DND-41 (cell line): Measurements from ENCODE around the gene FAM83D.

Experiments
- ATAC-seq: fragments of 200-7000 bp; cut with Tn5 transposase; 3 replicates; pipeline ENCODE4 v1.9.1; 2021; ENCODE audit warnings: low read depth; ENCODE audit not compliant: insufficient read depth
- DNase-seq: peaks from one replicate; pipeline ENCODE4 v3.0.0-alpha.2; 2020
- H2AFZ ChIP-seq: 2 replicates; pipeline ENCODE4 v1.6.0; 2012; ENCODE audit warnings: low read depth, low read length
- H3K27ac ChIP-seq: 2 replicates; pipeline ENCODE4 v1.5.1; 2012; ENCODE audit warnings: low read length, inconsistent platforms
- H3K27me3 ChIP-seq: fragments of 200-600 bp; sonication (generic); 2 replicates; pipeline ENCODE4 v1.6.0; 2012; ENCODE audit warnings: low read length, mild to moderate bottlenecking, inconsistent platforms; ENCODE audit not compliant: insufficient read depth, poor library complexity
- H3K36me3 ChIP-seq: 2 replicates; pipeline ENCODE4 v1.5.1; 2012; ENCODE audit warnings: low read length, inconsistent platforms; ENCODE audit not compliant: insufficient read depth
- H3K4me1 ChIP-seq: 2 replicates; pipeline ENCODE4 v1.5.1; 2012; ENCODE audit warnings: mild to moderate bottlenecking, low read length; ENCODE audit not compliant: insufficient read depth
- H3K4me2 ChIP-seq: 2 replicates; pipeline ENCODE4 v1.6.0; 2012; ENCODE audit warnings: mild to moderate bottlenecking, moderate library complexity, low read length, inconsistent platforms; ENCODE audit not compliant: insufficient read depth
- H3K4me3 ChIP-seq, 2 experiments: fragments of 200-600 bp in 1 of 2; shearing (Covaris generic) in 1 of 2; 2 replicates each; pipeline ENCODE4 v1.5.1; 2012 to 2016; ENCODE audit warnings: inconsistent platforms in 2 of 2, low read length in 2 of 2, mild to moderate bottlenecking in 2 of 2, low read depth in 1 of 2, moderate library complexity in 1 of 2
- H3K79me2 ChIP-seq: 2 replicates; pipeline ENCODE4 v1.6.0; 2012; ENCODE audit warnings: low read length, inconsistent platforms; ENCODE audit not compliant: insufficient read depth
- H3K9ac ChIP-seq: 2 replicates; pipeline ENCODE4 v1.6.0; 2012; ENCODE audit warnings: low read depth, mild to moderate bottlenecking, inconsistent platforms, low read length, moderate library complexity
- H3K9me3 ChIP-seq: 2 replicates; pipeline ENCODE4 v1.5.1; 2012; ENCODE audit warnings: low read length, moderate library complexity, mild to moderate bottlenecking, inconsistent platforms; ENCODE audit not compliant: insufficient read depth, severe bottlenecking
- H4K20me1 ChIP-seq: 2 replicates; pipeline ENCODE4 v1.6.0; 2012; ENCODE audit warnings: low read length; ENCODE audit not compliant: insufficient read depth
- EZH2 ChIP-seq: IDR thresholded peaks from 3 replicates; pipeline ENCODE4 v1.6.1; 2012; ENCODE audit warnings: borderline replicate concordance, low read depth, mild to moderate bottlenecking, moderate library complexity, low read length, inconsistent platforms; ENCODE audit not compliant: severe bottlenecking
- TF ChIP-seq, protein P1 (sequence below): IDR thresholded peaks from 2 replicates; pipeline ENCODE4 v1.5.1; 2012; ENCODE audit warnings: borderline replicate concordance, low read length, moderate library complexity, mild to moderate bottlenecking; ENCODE audit not compliant: poor library complexity, severe bottlenecking; ENCODE audit errors: extremely low read depth

FAM83D gene

DNA sequence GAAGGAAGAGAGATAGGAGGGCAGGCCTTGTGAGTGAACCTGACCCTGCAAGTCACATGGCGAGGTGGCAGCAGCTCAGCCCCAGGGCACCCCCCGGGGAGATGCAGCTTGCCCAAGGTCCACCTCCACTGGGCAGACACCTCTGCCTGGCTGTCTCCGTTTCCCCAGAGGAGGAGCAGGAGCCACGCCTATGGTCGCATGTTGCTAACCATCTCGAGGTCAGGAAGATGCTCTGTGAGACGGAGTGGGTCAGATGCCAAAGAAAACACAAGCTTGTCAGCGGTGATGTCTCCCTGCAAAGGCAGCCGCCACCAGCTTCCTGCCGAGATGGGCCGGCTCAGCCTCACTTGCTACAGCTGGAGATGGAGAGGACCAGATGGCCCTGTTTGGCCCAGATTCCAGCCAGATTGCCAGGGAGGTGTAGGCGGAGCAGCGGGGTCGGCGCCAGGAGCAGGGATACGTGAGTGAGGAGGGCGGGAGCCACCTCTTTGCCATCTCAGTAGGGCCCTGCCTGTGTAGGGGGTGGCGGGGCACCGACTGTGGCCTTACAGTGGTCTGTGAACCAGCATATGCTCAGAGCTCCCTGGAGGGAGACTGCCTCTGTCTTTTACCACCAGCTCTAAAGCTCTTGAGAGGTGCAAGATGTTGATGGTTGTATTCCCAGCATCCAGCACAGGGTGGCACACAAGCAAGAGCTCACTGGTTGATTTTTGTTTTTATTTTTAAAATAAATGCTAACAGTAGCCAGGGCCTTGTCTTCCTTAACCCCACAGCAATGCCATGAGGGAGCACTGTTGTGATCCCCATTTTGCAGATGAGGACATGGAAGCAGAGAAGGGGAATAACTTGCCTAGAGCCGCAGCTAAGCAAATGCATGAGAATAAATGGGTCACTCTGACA lies 42.9 kb upstream of the FAM83D start:
- TF ChIP-seq, protein P1, sequence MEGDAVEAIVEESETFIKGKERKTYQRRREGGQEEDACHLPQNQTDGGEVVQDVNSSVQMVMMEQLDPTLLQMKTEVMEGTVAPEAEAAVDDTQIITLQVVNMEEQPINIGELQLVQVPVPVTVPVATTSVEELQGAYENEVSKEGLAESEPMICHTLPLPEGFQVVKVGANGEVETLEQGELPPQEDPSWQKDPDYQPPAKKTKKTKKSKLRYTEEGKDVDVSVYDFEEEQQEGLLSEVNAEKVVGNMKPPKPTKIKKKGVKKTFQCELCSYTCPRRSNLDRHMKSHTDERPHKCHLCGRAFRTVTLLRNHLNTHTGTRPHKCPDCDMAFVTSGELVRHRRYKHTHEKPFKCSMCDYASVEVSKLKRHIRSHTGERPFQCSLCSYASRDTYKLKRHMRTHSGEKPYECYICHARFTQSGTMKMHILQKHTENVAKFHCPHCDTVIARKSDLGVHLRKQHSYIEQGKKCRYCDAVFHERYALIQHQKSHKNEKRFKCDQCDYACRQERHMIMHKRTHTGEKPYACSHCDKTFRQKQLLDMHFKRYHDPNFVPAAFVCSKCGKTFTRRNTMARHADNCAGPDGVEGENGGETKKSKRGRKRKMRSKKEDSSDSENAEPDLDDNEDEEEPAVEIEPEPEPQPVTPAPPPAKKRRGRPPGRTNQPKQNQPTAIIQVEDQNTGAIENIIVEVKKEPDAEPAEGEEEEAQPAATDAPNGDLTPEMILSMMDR = no peak
- TF ChIP-seq EZH2 = no peak
- ATAC-seq (no peak), DNase-seq (no peak)
- H4K20me1 ChIP-seq = no peaks in the 10 kb centered on the region; the same call in 1 of the 2 replicates
- H3K4me3 ChIP-seq = no peak overlapping the region
- no peaks in the 10 kb centered on the region for H3K4me1 ChIP-seq
- no peaks in the 10 kb centered on the region for H3K36me3 ChIP-seq
- H3K9me3 ChIP-seq = no peaks in the 10 kb centered on the region
- no peaks in the 10 kb centered on the region for H3K79me2 ChIP-seq
- H3K4me2 ChIP-seq = no peak overlapping the region
- H3K27me3 ChIP-seq = no peaks in the 10 kb centered on the region
- H3K27ac ChIP-seq = no peak overlapping the region
- no peak overlapping the region for H2AFZ ChIP-seq
- H3K9ac ChIP-seq = no peak overlapping the region

DNA sequence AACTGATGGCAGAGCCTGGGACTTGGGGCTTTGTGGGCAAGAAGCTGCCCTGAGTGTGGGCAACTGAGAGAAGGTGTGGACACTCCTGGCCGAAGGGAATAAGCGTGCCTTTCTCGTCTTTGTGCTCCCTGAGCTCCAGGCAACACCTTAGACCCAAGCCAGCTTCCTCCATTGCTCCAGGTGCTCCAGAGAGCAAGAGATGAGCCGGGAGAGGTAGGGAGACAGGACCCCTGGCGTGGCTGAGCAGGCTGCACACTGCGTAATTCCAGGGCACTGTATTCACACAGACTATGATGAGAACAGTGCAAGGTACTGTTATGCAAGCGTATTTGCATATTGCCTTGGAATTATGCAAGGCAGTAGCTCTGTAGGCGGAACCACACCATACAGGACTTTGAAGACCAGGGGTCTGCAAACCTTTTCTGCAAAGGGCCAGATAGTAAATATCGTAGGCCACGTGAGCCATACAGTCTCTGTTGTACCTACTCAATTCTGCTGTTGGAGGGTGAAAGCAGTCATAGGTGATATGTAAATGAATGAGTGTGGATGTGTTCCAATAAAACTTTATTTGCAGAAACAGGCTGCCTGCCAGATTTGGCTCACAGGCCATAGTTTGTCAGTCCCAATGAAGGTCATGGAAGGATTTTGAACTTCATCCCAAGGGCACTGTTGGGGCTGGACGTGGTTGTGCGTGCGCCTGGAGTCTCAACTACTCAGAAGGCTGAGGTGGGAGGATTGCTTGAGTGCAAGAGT lies 42.1 kb upstream of the FAM83D start:
- Histone ChIP-seq H3K27me3 (no peaks in the 10 kb centered on the region), H2AFZ (no peak overlapping the region), H4K20me1 (no peaks in the 10 kb centered on the region; the same call in 1 of the 2 replicates), H3K4me2 (no peak overlapping the region), H3K36me3 (no peaks in the 10 kb centered on the region), H3K9me3 (no peaks in the 10 kb centered on the region), H3K9ac (no peak overlapping the region), H3K4me1 (no peaks in the 10 kb centered on the region), H3K79me2 (no peaks in the 10 kb centered on the region), H3K4me3 (no peak overlapping the region), H3K27ac (no peak overlapping the region)
- TF ChIP-seq, protein P1 = no peak
- no peak for TF ChIP-seq EZH2
- ATAC-seq = no peak
- no peak for DNase-seq

DNA sequence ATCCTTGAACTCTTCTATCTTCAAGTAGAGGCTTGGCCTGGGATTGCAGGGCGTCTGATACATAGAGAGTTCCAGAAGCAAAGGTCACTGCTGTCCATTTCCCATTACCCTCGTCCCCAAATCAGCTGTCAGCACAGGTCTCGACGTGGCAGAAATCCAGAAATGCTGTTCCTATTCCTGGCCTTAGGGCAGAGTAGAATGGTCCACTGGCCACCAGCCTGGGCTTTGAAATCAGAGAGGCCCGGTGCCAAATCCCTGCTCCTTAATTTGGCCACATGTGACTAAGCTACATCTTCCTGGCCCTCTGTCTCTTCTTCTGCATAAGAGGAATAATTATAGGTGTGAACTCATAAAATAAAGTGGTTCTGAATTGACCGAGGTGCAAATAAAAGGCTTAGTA lies 40.9 kb upstream of the FAM83D start:
- no peak overlapping the region for H2AFZ ChIP-seq
- no peaks in the 10 kb centered on the region for H3K9me3 ChIP-seq
- no peak overlapping the region for H3K4me3 ChIP-seq
- no peak overlapping the region for H3K27ac ChIP-seq
- no peaks in the 10 kb centered on the region for H3K4me1 ChIP-seq
- ATAC-seq (no peak), DNase-seq (no peak)
- H3K36me3 ChIP-seq = no peaks in the 10 kb centered on the region
- H3K4me2 ChIP-seq = no peak overlapping the region
- no peak overlapping the region for H3K9ac ChIP-seq
- H4K20me1 ChIP-seq = no peaks in the 10 kb centered on the region; the same call in 1 of the 2 replicates
- TF ChIP-seq EZH2 = no peak
- TF ChIP-seq, protein P1 = no peak
- H3K79me2 ChIP-seq = no peaks in the 10 kb centered on the region
- H3K27me3 ChIP-seq = no peaks in the 10 kb centered on the region
